HG03378 (cell line): ENCODE measurements around the gene UCK1.
A peak's percentile ranks its signal among the peaks of the same experiment; 100 is the strongest.
"Not testable (repeated sequence)": the region's sequence is repeated elsewhere in the genome, so short reads cannot be mapped to it uniquely, and the experiment has no call there.

ENCODE experiments used
- ATAC-seq: cut with Tn5 transposase; IDR thresholded peaks from one replicate; pipeline ENCODE4 v1.9.1; 2021; ENCODE audit warnings: mild to moderate bottlenecking, moderate library complexity; ENCODE audit not compliant: unreplicated experiment

Gene UCK1

GRCh38 chr9:131523451-131524435 is 7.3 kb downstream of the UCK1 start:
- no peak for ATAC-seq

DNA sequence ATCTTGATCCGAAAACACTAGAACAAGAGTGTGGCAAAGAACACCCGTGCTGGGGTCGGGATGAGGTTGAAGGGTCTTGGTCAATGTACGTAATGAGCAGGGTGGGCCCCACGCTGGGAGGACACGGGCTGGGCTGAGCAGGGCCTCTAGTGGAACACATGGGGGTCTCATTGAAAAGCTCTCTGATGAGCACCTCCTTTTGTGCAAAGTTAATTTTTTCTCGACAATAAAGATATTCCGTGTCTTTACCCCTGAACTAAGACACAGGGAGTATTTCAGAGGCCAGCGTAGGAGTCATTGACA is 8.0 kb downstream of the UCK1 start:
- ATAC-seq: no peak

DNA sequence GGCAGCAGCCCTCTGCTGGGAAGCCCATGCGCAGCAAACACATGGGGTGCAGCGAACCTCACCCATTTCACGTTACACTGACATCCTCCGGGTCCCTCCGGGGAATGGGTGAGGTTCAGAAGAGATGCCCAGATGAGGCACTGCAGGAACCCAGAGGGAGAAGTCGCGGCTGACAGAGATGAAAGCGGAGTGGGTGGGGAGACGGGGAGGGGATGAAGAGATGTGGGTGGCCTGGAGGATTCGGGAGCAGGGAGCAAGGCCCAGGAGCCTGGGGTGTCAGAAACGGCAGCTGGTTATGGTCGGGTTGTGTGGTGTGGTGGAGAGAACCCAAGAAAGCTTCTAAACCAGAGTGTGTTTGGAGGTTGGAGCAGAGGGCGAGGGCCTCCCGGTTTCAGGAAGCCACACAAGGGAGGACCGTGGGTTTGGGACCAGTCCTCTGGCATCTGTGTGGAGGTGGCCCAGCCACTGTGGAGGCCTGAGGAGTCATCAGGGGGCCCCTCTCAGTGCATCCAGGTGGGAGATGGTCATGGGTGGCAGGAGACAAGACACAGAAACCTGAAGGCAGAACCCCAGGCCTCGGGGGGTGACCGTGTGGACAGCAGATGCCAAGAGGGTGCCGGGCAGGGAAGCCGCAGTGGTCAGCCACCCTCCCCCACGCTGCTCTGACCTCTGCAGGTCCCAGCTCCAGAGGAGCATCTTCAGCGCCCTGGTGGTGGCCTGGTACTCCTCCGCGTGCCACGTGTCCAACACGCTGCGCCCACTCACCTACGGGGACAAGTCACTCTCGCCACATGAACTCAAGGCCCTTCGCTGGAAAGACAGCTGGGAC is 8.6 kb downstream of the UCK1 start:
- ATAC-seq: no peak

DNA sequence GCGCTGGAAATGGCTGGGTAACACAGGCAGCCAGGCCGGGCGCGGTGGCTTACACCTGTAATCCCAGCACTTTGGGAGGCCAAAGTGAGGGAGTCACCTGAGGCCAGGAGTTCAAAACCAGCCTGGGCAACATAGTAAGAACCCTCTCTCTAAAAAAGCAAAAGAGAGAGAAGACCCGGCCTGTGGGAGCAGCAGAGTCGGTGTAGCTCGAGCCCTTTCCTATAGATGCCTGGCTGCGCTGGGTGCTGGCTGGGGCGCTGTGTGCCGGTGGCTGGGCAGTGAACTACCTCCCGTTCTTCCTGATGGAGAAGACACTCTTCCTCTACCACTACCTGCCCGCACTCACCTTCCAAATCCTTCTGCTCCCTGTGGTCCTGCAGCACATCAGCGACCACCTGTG is 9.2 kb downstream of the UCK1 start:
- ATAC-seq: no peak

GRCh38 chr9:131521203-131521602 is 9.9 kb downstream of the UCK1 start:
- ATAC-seq: no peak

- ATAC-seq: no peak
Measured at GRCh38 chr9:131520503-131520902, 10.6 kb downstream of the UCK1 start.

DNA sequence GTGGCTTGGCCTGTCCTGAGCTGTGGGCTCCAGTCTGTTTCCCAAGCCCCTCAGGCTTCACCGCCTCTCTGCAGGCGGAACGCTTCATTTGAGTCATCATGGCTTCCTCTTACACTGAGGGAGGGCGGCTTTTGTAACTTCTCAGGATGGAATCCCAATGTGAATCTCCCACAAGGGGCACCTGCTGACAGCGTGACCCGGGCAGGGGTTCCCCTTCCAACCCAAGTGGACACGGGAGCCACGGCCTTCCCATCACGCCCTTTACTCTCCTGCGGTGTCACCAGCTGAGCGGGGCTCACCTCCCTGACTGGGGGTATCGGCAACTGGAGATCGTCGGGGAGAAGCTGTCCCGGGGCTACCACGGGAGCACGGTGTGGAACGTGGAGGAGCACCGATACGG is 12.5 kb downstream of the UCK1 start:
- no peak for ATAC-seq

DNA sequence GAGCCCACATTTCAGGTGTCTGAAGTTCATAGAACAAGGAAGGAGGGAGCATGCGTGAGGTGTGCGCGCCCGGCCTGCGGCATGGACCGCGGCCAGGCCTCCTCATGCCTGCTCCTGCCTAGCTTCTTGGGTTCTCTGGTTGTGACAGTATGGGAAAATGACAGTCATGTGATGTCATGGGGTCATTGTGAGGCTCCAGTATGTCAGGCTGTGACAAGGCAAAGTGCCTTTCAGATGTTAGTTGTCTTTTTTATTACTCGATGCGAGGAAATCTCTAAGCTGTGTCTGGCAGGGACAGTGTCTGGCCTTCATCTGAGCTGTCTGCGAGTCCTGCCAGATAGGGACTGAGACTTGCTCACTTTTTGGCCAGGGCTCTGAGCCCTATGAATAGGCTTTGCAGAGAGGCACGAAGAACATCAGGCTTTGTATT is 13.3 kb downstream of the UCK1 start:
- ATAC-seq: no peak

- no peak for ATAC-seq
Measured at GRCh38 chr9:131516930-131517329, 14.1 kb downstream of the UCK1 start.

DNA sequence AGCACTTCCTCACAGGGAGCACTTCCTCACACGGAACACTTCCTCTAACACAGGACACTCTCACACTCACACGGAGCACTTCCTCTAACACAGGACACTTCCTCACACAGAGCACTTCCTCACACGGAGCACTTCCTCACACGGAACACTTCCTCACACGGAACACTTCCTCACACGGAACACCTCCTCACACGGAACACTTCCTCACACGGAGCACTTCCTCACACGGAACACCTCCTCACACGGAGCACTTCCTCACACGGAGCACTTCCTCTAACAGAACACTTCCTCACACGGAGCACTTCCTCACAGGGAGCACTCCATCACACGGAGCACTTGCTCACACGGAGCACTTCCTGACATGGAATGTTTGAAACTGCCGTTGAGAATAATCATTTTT is 15.0 kb downstream of the UCK1 start:
- ATAC-seq: no peak

DNA sequence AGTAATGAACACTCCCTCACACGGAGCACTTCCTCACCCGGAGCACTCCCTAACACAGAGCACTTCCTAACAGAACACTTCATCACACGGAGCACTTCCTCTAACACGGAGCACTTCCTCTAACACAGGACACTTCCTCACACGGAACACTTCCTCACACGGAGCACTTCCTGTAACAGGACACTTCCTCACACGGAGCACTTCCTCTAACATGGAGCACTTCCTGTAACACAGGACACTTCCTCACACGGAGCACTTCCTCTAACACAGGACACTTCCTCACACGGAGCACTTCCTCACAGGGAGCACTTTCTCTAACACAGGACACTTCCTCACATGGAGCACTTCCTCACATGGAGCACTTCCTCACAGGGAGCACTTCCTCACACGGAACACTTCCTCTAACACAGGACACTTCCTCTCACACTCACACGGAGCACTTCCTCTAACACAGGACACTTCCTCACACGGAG is 15.5 kb downstream of the UCK1 start:
- not testable (repeated sequence) for ATAC-seq

DNA sequence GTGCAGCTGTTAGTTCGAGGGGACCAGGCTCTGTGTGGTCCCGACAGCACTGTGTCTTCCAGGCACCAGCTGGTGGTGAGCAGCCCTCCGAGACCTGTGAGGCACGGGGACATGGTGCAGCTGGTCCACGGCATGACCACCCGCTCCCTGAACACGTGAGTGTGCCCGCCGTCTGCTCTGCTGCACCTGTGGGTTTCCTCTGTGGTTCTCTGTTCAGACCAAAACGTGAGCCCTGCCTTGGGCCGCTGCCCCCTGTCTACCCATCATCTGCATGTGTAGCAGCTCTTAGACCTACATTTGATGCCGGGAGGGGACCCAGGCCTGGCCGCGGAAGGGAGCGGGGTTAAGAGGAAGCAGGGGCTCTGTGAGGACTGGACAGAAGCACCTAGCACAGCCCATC is 17.9 kb downstream of the UCK1 start:
- ATAC-seq: no peak

GRCh38 chr9:131511880-131512279 is 19.2 kb downstream of the UCK1 start:
- ATAC-seq: no peak

DNA sequence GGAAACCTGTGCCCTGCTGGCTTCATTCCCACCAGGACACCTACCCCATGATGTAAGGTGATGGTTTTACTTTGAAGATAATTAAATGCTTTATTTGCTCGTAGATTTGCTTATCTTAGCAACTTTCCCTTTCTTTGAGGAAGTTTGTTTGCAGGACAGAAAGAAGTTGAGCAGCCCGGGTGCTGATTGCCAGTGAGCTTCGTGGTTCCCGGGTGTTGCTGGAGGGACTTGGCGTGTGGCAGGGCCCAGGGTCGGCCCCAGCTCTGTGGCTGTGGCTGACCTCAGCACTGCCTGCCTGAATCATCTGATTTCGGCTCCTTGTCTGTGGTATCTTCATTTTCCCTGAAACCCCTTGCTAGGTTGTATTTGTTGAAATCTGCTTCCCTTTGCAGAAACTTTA is 19.6 kb downstream of the UCK1 start:
- ATAC-seq: no peak

DNA sequence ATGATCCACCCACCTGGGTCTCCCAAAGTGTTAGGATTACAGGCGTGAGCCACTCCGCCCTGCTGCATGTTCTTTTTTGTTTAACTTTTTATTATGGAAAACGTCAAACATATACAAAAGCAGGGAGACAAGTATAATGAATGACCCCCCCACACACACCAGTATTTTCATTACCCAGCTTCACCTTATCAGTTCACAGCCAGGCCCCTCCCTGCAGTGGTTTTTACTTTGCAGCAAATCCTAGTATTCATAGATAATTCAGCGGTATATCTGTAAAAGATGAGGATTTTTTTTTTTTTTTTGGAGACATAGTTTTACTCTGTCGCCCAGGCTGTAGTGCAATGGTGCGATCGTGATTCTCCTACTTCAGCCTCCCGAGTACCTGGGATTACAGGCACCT is 26.1 kb downstream of the UCK1 start:
- no peak for ATAC-seq

DNA sequence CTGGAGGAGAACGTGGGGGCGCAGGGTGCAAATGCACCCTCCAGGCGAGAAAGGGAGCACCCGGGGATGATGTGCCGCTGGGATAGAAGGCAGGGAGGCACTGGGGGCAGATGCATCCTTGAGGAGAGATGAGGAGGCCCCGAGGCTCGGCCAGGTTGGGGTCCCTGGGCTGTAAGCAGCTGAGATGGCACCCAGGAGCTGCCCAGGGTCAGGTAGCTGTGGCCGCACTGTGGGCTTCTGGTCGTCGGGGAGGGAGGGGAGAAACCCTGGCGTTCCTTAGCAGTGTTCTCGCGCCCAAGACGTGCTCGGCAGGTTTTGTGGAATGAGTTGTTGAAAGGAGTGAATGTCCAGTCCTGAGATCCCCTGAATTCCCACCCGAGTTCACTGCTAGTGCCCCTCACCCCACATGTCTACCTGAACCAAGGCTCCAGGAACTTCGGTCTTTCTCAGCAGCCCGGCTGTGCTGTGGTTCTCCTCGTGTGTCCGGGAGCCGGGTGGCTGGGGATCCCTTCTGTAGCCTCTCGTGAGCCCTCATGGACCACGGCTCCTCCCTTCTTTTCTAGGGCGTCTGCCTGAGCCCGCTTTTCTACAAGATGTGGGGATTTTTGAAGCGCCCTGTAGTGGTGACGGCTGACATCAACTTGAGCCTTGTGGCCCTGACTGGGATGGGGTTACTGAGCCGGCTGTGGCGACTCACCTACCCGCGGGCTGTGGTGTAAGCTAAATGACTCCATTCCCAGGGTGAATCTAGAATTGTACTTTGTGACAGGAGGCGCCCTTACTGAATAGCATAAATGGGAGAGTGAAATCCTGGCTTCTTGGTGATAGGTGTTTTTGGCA is 27.2 kb downstream of the UCK1 start:
- ATAC-seq: no peak

DNA sequence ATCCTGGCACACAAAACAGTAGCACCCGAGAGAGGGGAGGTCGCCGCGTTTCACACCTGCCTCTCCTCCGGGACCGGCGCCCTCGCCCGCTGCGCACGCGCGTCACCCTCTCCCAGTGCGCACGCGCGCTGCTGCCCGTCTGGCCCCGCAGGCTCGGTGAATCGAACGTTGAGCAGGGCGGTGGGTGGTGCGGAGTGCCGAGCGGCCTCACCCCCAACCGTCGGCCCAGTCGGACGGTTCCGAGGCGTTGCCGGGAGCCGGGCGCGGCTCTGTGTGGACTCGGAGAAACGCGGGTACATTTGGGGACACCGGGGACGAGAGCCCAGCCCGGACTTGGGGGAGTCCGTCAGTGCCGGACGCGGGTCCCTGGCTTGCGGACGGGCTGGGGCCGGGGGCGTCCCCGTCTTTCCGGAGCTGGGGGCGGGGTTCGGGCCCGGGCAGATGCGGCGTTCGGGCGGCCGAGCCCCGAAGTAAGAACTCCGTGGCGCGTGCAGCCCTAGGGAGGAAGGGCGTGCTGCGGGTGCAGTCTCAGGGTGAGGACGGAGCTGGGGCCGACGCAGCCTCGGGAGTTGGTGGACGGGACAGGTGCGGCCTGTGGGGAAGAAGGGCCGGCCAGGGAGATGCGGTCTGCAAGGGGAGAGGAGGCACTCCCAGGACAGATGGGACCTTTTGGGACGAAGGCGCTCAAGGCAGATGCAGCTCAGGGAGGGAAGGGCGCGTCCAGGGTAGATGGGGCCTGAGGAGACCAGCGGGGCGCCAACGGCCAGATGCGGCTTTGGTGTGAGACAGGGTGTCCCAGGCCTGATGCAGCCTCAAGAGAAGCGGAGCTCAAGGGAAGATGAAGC is 28.1 kb downstream of the UCK1 start, which contains the start of gene POMT1:
TSS of gene POMT1 (plus strand) at position 138 of the 845 bp plus-strand sequence. CDS start 1,301 bp downstream, outside the sequence.
- peak; percentile 60 for ATAC-seq

DNA sequence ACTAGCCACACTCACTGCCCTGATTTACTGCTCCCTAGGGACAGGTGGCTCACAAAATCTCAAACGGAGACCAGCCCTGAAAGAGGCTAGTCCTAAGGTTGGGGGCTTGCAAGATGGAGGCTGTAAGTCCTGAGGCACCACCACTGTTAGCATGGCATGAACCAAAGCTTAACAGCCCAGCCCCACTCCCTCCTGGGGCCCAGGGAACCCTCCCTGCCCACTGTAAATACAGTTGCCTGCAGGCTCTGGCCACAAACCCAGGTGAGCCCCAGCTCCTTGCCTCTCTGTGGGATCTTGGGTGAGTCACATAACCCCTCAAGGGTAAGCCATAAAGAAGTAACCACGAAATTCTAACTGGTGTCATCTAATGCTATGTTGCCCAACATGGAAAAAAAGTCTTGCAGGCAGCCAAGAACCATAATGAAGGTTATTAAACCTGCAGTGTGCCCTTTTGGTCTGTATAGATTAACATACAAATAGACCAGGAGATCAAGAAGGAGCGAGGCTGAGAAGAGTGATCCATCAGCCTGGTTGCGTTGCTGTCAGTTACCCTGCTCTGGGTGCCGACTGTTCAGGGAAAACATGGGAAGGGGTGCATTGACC is 30.0 kb downstream of the UCK1 start:
- ATAC-seq: no peak

DNA sequence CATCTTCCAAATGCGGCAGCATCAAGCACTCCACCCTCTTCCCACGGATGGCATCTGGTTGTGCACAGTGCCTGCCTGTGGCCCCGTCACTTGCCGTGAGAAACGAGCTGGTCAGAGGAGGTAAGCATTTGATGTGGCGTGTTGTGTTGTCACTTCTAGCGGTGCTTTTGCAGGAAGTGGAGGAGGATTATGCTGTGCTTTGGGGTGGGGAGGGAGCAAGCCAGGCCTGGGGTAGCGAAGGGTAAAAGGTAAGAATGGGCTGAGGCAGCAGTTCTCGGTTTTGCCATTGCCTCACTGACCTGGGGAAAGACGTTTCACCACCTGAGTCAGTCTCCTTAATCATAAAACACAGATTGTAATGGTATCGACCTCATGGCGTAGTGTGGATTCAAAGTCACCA is 30.7 kb downstream of the UCK1 start:
- ATAC-seq: no peak
